HG02943 (cell line): ENCODE measurements around the gene SUGP1.
"Not testable (repeated sequence)": the region's sequence is repeated elsewhere in the genome, so short reads cannot be mapped to it uniquely, and the experiment has no call there.

Experiments
- ATAC-seq: cut with Tn5 transposase; IDR thresholded peaks from one replicate; pipeline ENCODE4 v1.9.1; 2021; ENCODE audit warnings: mild to moderate bottlenecking, low read depth, moderate library complexity; ENCODE audit not compliant: unreplicated experiment

SUGP1 gene

DNA sequence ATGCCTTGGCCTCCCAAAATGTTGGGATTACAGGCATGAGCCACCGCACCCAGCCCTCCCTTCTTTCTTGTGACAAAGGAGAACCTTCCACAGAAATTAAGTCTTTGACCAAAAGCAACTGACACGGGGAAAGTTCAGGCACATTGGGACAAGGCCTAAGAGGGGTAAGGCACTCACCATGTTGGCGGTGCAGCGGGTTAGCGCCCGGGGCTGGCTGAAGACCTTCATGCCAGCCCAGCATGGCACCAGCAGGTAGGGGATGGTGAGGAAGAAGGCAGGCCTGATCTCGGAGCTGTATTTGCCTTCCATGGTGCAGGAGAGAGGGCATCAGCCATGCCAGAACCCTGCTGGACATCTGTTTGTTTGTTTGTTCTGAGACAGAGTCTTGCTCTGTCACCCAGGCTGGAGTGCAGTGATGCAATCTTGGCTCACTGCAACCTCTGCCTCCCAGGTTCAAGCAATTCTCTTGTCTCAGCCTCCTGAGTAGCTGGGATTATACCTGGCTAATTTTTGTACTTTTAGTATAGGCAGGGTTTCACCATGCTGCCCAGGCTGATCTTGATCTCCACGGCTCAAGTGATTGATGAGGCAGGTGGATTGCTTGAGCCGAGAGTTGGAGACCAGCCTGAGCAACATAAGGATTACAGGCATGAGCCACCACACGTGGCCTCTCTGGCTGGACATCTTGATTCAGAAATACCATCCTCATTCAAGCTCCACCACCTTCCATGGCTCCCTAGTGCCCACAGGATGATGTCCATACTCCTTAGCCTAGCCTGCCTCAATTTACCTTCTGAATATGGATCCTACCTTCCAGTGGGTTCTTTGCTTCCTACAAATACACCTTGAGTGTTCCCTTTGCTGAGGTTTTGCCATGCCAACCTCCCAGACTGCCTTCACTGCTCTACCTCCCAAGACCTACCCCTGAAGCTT, 51.6 kb downstream of the SUGP1 start:
- no peak for ATAC-seq

GRCh38 chr19:19267305-19267704, 53.0 kb downstream of the SUGP1 start:
- no peak for ATAC-seq

- no peak for ATAC-seq
Observed at GRCh38 chr19:19263886-19264487, 56.3 kb downstream of the SUGP1 start.

- no peak for ATAC-seq
Observed at GRCh38 chr19:19262190-19263057, 57.9 kb downstream of the SUGP1 start.

DNA sequence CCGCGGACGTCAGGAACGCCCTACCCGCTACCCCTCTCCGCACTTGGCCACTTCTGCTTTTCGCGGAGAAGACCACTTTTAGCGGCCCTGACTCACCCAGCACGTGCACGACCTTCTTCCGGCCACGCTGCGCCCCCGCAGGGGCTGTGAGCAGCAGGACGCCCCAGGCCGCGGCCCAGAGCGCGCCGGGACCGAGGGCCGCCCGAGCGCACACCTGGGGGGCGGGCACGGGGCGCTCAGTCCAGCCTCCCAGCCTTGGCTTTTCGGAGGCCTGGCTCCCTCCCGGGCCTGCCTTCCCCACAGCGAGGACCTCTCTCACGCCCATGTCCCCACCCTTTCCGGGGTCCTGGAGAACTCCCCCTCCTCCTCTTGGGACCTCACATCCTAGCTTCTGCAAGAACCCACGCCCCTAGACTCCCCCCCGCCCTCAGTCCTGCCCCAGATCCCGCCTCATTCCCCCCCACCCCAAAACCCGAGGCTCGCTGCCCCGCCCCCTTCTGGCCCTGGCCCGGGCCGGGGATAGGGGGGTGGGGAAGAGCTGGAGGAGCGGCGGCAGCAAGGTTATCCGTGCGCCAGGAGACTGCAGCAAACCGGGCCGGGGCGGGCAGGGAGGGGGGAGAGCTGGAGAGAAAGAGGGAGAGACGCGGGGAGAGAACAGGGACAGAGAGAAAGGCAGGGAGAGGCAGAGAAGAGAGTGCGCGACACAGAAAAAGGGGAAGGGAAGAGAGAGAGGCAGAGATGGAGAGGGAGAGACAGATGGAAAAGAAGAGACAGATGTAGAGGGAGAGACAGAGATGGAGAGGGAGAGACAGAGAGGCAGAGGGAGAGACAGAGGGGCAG, 58.7 kb downstream of the SUGP1 start:
- no peak for ATAC-seq

DNA sequence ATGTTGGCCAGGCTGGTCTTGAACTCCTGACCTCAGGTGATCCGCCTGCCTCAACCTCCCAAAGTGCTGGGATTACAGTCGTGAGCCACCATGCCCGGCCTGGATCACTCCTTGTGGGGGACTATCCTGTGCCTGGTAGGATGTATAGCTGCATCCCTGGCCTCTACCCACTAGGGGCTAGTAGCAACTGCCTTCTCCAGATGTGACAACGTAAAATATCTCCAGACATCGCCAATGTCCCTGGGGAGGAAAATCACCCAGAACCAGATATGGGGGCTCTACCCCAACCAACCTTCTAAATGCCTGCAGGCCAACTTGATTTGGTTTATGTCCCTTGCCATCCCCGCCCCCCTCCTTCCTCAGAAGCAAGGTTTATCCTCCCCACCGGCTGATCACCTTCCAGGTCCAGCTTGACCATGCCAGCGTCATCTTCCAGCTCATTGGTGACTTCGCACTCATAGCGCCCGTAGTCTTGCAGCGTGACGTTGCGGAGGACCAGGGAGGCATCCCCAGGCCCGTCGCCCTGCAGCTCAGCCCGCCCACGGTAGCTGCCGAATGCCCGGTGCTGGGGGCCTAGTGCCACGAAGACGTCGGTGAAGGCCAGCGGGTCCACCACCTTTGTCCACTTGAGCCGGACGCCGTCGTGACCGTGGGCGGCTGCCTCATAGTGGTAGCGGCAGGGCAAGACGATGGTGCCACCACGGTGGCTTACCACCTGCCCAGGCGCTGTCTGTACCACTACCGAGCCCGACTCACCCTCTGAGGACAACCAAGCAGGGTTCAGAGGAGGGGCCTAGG, 59.7 kb downstream of the SUGP1 start:
- no peak for ATAC-seq

DNA sequence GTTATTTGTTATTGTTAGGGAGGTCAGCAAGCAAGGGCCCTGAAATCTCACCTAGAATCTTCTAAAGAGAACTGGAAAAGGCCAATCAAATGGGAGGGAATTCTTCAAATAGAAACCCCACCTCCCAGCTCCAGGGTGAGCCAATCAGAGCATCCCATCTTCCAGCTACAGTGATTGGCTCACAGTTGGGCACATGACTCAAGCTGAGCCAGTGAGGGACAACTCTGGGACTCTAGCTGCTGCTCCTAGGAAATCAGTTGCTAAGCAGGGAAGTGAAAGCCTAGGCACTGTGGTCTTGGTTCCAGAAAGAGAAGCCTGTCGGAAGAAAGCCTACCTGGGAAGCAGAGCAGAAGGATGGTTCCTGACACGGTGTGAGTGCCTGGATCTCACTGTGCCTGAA, 60.6 kb downstream of the SUGP1 start:
- no peak for ATAC-seq

DNA sequence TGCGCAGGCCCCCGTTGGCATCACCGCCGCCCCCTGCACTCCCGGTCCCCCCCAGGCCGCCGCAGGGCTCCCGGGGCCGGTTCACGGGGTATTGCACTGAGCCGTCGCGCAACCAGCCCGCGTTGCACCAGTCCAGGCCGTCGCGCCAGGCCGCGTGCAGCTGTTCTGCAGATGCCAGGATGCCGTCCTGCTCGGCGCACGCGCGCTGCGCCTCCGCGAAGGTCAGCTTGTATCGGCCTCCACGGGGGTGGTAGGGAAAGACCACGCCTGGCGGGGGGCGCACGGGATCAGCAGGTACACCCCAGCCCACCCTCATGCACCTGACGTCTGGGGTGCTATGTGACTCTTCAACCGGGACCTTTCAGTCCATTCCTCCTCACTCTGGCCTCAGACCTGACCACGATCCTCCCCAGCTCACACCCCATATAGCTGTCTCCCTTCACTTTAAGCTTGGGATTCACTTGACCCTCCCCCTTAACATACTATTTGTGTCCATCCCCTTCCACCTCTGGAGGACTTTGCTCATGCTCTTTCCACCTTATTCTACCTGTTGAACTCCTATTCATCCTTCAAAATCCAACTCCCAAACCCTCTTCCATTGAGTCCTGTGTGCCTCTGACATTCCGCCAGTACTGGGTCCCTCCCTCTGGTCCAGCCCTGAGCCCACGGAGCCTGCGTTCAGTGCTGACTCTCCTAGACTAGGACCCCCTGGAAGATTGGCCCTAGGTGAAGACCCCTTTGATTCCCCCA, 61.5 kb downstream of the SUGP1 start:
- no peak for ATAC-seq

DNA sequence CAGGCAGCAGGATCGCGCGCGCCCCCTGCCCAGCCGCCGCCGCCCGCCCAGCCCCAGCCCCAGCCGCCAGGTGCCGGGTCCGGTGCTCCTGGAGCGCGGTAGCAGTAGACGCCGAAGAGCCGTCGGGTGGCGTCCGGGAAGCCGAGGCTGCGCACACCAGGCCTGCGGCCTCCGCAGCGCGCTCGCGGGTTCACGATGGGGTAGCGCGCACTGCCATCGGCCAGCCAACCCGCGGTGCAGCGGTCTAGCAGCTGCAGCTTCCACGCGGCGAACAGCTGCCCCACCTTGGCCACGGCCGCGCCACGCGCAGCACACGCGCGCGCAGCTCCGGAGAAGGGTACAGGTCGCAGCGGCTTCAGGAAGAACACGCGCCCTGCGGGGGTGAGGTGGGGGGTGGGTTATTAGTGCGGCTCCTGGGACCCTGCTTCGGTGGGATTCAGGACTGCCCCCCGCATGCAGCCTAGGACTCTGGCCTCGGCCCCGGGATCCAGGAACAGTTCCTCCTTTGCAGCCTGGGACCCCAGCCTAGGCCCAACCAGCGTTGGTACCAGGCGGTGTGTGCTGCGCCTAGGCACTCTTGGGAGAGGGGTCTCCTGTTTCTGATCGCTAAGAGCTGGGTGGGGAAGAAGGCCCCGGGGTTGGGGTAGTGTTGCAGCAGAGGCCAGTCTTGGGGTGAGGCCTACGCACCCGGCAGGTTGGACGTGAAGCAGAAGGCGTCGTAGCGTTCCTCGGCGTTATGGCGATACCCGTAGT, 62.3 kb downstream of the SUGP1 start:
- no peak for ATAC-seq

- no peak for ATAC-seq
Observed at GRCh38 chr19:19257137-19257536, 63.2 kb downstream of the SUGP1 start.

- no peak for ATAC-seq
Observed at GRCh38 chr19:19256072-19256969, 64.0 kb downstream of the SUGP1 start.

DNA sequence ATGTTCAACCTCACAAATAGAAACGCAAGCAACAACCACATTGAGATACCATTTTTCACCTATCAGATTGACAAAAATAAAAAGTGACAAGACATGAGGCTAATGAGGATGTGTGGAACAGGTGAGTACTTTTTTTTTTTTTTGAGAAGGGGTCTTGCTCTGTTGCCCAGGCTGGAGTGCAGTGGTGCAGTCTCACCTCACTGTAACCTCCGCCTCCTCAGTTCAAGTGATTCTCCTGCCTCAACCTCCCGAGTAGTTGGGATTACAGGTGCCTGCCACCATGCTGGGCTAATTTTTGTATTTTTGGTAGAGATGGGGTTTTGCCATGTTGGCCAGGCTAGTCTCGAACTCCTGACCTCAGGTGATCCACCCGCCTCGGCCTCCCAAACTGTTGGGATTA, 66.9 kb downstream of the SUGP1 start:
- ATAC-seq, result not testable (repeated sequence)

DNA sequence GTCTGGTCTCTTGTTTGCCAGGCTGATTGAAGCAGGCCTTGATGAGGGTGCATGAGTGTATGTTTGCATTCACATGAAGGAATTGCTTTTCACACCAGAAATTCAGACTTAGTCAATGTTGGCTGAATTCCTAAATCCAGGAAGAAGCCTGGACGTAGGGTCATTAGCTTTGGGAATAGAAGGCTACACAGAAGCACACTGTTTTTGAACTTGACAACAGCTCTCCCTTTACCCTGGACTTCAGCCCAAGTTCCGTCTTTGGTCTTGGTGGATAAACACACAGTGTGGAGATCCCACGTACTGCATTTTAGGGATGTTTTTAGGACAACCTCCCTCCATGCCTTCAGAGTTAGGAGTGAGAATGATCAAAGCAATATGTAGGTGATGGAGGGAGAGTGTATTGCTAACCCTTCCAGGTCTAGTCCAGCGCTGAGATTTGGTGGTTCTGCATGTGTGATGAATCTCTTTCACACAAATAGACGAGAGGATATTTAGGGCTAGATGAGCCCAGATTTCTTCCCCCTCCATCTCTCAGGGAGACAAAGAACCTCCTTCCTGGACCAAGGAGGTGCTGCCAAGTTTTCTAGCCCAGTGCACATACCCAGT, 70.0 kb downstream of the SUGP1 start:
- no peak for ATAC-seq

GRCh38 chr19:19240476-19240875, 79.8 kb downstream of the SUGP1 start:
- ATAC-seq, result no peak

GRCh38 chr19:19239675-19240074, 80.6 kb downstream of the SUGP1 start:
- ATAC-seq, result no peak

DNA sequence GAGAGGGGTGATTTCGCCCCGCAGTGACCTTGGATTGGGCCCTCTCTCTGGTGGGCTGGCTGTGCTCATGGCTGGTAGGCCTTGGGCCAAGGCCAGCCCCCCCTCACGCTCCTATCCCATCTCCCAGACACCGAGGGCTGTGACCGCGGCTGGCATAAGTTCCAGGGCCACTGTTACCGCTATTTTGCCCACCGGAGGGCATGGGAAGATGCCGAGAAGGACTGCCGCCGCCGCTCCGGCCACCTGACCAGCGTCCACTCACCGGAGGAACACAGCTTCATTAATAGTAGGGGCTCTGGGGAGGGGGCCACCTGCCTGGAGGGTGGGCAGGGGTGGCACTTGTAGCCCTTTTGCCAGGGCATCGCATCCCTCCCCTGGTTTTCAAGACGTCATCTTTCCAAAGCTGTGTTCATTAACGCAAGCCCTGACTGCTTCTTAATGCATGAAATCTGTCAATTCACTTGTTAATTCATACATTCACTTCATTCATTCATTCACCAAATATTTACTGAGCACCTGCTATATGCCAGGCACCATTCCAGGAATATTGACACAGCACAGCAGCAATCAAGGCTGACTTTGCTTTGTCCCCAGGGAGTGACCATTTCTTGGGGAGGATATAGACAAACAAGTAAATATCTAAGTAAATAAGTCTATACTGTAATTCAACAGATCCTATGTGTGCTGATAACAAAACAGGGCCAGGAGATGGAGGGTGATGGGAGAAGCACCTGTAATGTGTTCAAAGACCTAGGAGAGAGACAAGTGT, 82.0 kb downstream of the SUGP1 start:
- no peak for ATAC-seq
